ENCODE measurements around the gene OR51B2.

The OR51B2 gene

GRCh38 chr11:5285703-5286340 is 38.3 kb downstream of the OR51B2 start:
- DNase-seq (ENCODE audit: low read depth, low spot score), result peak; percentile 75
- peak overlapping the region; percentile 95 for H3K27ac ChIP-seq

- H3K27ac ChIP-seq, result peak overlapping the region; percentile 95
- no peak for DNase-seq (ENCODE audit: low read depth, low spot score)
These were observed 39.5 kb downstream of the OR51B2 start for GRCh38 chr11:5284637-5285036.

GRCh38 chr11:5283882-5284281 is 40.2 kb downstream of the OR51B2 start:
- no peak for DNase-seq (ENCODE audit: low read depth, low spot score)
- no peak overlapping the region for H3K27ac ChIP-seq

- DNase-seq (ENCODE audit: low read depth, low spot score), result no peak
- H3K27ac ChIP-seq, result no peak overlapping the region
These were observed 41.0 kb downstream of the OR51B2 start for GRCh38 chr11:5283086-5283485.

- no peak overlapping the region for H3K27ac ChIP-seq
- DNase-seq (ENCODE audit: low read depth, low spot score), result no peak
These were observed 41.5 kb downstream of the OR51B2 start for GRCh38 chr11:5282628-5283027.

- no peak overlapping the region for H3K27ac ChIP-seq
- DNase-seq (ENCODE audit: low read depth, low spot score), result no peak
These were observed 42.5 kb downstream of the OR51B2 start for GRCh38 chr11:5281596-5281995.

GRCh38 chr11:5280582-5281102 is 43.5 kb downstream of the OR51B2 start:
- peak overlapping the region; percentile 36 for H3K27ac ChIP-seq
- DNase-seq (ENCODE audit: low read depth, low spot score), result peak; percentile 92

GRCh38 chr11:5279471-5280090 is 44.5 kb downstream of the OR51B2 start:
- H3K27ac ChIP-seq, result peak overlapping the region; percentile 12
- DNase-seq (ENCODE audit: low read depth, low spot score), result no peak

- no peak for DNase-seq (ENCODE audit: low read depth, low spot score)
These were observed 46.2 kb downstream of the OR51B2 start for GRCh38 chr11:5277807-5278382.

GRCh38 chr11:5276697-5277096 is 47.4 kb downstream of the OR51B2 start:
- peak overlapping the region; percentile 12 for H3K27ac ChIP-seq
- DNase-seq (ENCODE audit: low read depth, low spot score), result no peak

More at GRCh38 chr11:5277807-5278382, 46.2 kb downstream of the OR51B2 start:
- H3K27ac ChIP-seq, result no peak overlapping the region

- H3K27ac ChIP-seq, result no peak overlapping the region
These were observed 48.6 kb downstream of the OR51B2 start for GRCh38 chr11:5275369-5276110.

GRCh38 chr11:5274395-5274794 is 49.7 kb downstream of the OR51B2 start:
- DNase-seq (ENCODE audit: low read depth, low spot score), result no peak
- H3K27ac ChIP-seq, result no peak overlapping the region

More at GRCh38 chr11:5275369-5276110, 48.6 kb downstream of the OR51B2 start:
- DNase-seq (ENCODE audit: low read depth, low spot score), result no peak
